Ovary (tissue), 9 donors: ENCODE results near the gene ROBO1. TPM values are rescaled to one million over a fixed set of nuclear protein-coding genes. Genes with fewer than 3 reads are reported as not detected.

Source experiments
- DNase-seq, 5 donors: peaks; one replicate each; pipeline ENCODE4 v3.0.0-alpha.2; 2019 to 2020
- H3K27ac ChIP-seq, 2 donors: fragments of 200-600 bp; one replicate each; pipeline versions ENCODE4 v1.5.1 to v1.8.0; 2019 to 2022
- H3K27me3 ChIP-seq: fragments of 200-600 bp; one replicate; pipeline ENCODE4 v1.8.0; 2022
- H3K36me3 ChIP-seq: fragments of 200-600 bp; sonication (generic); one replicate; pipeline ENCODE4 v1.5.1; 2019
- H3K4me1 ChIP-seq: one replicate; pipeline ENCODE4 v1.8.1; 2013; ENCODE audit warnings: mild to moderate bottlenecking, moderate library complexity; ENCODE audit not compliant: insufficient read depth
- H3K4me3 ChIP-seq: fragments of 200-600 bp; sonication (generic); one replicate; pipeline ENCODE4 v1.5.1; 2017
- H3K9me3 ChIP-seq, 2 donors: fragments of 200-600 bp in 1 of 2; sonication (generic) in 1 of 2; one replicate each; pipeline versions ENCODE4 v1.5.1 to v1.8.1; 2013 to 2019; ENCODE audit warnings: mild to moderate bottlenecking in 1 of 2, moderate library complexity in 1 of 2
- EP300 ChIP-seq: sonication (generic); formaldehyde crosslinking; IDR thresholded peaks from one replicate; pipeline ENCODE4 v1.6.1; 2017; ENCODE audit warnings: antibody characterized with exemption
- POLR2A ChIP-seq: fragments of 450-650 bp; IDR thresholded peaks from one replicate; pipeline ENCODE4 v1.6.1; 2017; ENCODE audit warnings: antibody characterized with exemption, mild to moderate bottlenecking, moderate library complexity
- WGBS, 3 donors: extraction: QIAGEN DNeasy Blood & Tissue Kit in 1 of 3; methylation state at CpG; one replicate each; pipeline versions ENCODE4 v1.1.5 to v1.1.7; 2013 to 2017; 5-methylcytosine and 5-hydroxymethylcytosine counted together
- intact Hi-C, 4 donors: fragments of 100-400 bp; cut with DNase I; formaldehyde crosslinking; loops; one replicate each; pipeline versions ENCODE4 v1.11.0 to v1.15.1; 2022 to 2023
- polyA plus RNA-seq, 2 donors: library from polyadenylated mRNA; stranded (reverse); fragments of 200-250 nt in 1 of 2; fragments of 350-450 nt in 1 of 2; fragmentation: Illumina TruSeq in 1 of 2; extraction: RNeasy Lipid Tissue Mini Kit (QIAGEN cat#74804) in 1 of 2; gene quantifications; one replicate each; pipeline ENCODE4 v1.2.3, GENCODE V29; 2013 to 2014
- total RNA-seq, 7 donors: library from RNA; depleted of rRNA in 2 of 7; stranded (reverse); fragments of >200 nt in 2 of 7; fragmentation: NEBNext Ultra II Directional in 3 of 7; extraction: Animal tissue kit (Norgen Biotek cat#: 25700) in 3 of 7; gene quantifications; one replicate each; pipeline versions ENCODE4 v1.1.0 to v1.2.4, GENCODE V29; 2016 to 2023
- TF ChIP-seq, protein P1 (sequence below), 3 donors: fragments of 450-650 bp in 2 of 3; fragments of 200-600 bp in 1 of 3; IDR thresholded peaks; one replicate each; pipeline versions ENCODE4 v1.5.1 to v1.8.0; 2016 to 2022; ENCODE audit warnings: antibody characterized with exemption in 3 of 3, mild to moderate bottlenecking in 1 of 3
- donor health status: DM: no; HTN: no; CAD: no; lungs with moderate emphysema.
- donor health status: DM: no; HTN: no; CAD: no.
- donor health status: Bipolar disorder and iron deficiency.
- donor health status: DM: yes; HTN: yes; CAD: no.
- donor health status: DM: no; HTN: no; CAD: no.
- donor health status: DM: yes; HTN: yes; CAD: no.

Gene ROBO1
- total and polyA plus RNA-seq, 9 donors, result 17.2 to 49.5 (median 29.0) TPM

DNA sequence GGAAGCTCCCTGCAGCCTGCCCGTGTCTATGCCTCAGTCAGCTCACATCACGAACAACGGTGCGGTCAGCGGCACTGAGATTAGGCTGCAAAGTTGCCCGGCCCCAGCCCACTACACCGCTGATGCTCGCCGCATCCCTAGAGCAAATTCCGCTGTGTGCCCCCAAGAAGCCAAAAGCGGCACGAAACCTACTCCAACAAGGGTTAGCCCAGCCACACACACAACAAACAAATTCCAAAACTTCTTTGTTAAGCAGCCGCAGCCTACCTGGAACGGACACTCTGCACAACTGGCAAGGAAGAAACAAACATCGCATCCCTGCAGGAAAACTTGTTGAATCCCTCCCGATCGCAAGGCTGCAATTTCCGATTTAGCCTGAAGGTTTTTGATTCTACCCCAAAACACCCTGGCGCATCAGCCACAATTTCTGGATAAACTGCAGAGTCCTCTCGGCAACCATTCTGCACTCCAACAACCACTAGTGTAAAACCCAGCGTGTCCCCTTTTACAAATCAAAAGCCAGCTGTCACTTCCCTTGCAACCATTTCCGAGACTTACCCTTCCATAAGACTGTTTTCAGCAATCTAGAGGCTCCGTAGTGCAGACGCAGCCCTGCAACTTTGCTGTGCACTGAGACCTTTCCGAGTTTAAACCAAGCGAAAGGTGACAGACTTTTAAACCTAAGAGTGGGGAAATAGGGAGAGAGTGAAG lies 449 bp downstream of the ROBO1 start:
- H3K36me3 ChIP-seq, result no peaks in the 10 kb centered on the region
- WGBS, 3 donors, result 0 to 1% (median 0%) methylated on average over 26 of the region's 26 CpGs
- H3K9me3 ChIP-seq, result no peaks in the 10 kb centered on the region
- peaks cover 7% of the 10 kb centered on the region for H3K4me1 ChIP-seq
- H3K27me3 ChIP-seq, result no peaks in the 10 kb centered on the region
- intact Hi-C loops, result no loop called here
- no peak overlapping the region for H3K27ac ChIP-seq
- DNase-seq, result no peak
- TF ChIP-seq EP300 (no peak), POLR2A (no peak)
- TF ChIP-seq, protein P1, sequence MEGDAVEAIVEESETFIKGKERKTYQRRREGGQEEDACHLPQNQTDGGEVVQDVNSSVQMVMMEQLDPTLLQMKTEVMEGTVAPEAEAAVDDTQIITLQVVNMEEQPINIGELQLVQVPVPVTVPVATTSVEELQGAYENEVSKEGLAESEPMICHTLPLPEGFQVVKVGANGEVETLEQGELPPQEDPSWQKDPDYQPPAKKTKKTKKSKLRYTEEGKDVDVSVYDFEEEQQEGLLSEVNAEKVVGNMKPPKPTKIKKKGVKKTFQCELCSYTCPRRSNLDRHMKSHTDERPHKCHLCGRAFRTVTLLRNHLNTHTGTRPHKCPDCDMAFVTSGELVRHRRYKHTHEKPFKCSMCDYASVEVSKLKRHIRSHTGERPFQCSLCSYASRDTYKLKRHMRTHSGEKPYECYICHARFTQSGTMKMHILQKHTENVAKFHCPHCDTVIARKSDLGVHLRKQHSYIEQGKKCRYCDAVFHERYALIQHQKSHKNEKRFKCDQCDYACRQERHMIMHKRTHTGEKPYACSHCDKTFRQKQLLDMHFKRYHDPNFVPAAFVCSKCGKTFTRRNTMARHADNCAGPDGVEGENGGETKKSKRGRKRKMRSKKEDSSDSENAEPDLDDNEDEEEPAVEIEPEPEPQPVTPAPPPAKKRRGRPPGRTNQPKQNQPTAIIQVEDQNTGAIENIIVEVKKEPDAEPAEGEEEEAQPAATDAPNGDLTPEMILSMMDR (IDR thresholded peaks at IDR 0.05), result no peak
- H3K4me3 ChIP-seq, result peak overlapping the region; percentile 23

DNA sequence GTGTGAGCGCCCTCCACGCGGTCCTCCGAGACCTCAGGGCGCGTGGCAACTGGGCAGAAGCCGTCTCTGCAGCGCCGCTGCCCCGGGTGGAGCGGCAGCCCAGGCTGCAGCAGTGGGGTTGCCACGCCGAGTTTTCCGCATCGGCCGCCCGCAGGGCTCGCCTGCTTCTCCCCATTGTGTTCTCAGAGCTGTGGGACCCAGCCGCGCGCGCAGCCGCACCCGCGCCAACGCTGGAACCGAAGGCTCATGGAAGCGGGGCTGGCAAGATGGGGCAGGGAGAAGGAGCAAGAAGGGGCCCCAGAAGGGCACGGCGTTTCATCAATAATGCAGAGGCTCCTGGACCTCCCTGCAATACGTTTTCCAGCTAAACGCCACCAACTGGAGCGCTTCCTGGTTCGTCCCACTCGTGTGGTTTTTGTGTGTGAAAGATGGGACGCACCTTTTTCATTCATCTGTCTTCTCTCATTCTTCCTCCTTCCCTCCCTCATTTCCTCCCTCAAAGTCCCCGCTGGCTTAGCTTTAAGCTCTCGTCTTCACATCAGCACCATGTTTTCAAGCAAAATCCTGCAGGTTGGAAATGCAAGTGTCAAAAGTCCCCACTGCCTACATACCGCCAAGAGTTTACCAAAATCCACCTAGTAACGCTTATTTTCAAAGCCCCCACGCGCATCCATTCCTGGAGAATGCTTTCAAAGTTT lies 1.2 kb downstream of the ROBO1 start:
- no peaks in the 10 kb centered on the region for H3K36me3 ChIP-seq
- H3K9me3 ChIP-seq, result no peaks in the 10 kb centered on the region
- DNase-seq, result peak in 4 of 5 donors; percentile 13 to 37 (median 22)
- peak overlapping the region; percentile 23 for H3K4me3 ChIP-seq
- intact Hi-C loops, result no loop called here
- H3K4me1 ChIP-seq, result peaks cover 7% of the 10 kb centered on the region
- H3K27ac ChIP-seq, result no peak overlapping the region
- H3K27me3 ChIP-seq, result no peaks in the 10 kb centered on the region
- 0 to 2% (median 1%) methylated on average over 39 to 42 of the region's 42 CpGs for WGBS, 3 donors
- TF ChIP-seq POLR2A, result no peak

- H3K36me3 ChIP-seq, result no peaks in the 10 kb centered on the region
- 29 to 40% (median 38%) methylated on average over 5 of the region's 5 CpGs for WGBS, 3 donors
- DNase-seq, result no peak
These were observed 1.9 kb downstream of the ROBO1 start for GRCh38 chr3:79765911-79766310.

DNA sequence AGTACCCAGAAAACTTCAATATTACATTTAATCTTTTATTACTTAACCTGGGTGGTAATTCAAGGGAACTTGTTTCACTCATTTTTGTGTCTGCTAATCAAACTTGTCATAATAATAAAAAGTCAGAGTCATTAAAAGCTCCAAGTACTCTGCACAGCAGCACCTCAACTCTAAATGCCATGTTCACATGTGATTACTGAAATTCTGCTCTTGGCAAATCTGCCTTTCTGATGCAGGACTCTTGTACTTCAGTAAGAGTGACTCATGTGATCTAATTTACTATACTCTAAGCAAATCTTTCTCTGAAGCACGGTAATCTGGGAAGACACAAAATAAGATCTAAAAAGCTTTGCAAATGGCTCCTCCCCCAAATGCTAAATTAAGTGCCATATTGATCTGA lies 6.4 kb downstream of the ROBO1 start:
- WGBS, 3 donors, result 56 to 72% (median 71%) methylated on average over 1 of the region's 1 CpG
- TF ChIP-seq, protein P1 (IDR thresholded peaks at IDR 0.05), result no peak
- no peak for TF ChIP-seq EP300
- no peak for TF ChIP-seq POLR2A
- Histone ChIP-seq H3K27me3 (no peaks in the 10 kb centered on the region), H3K9me3 (no peaks in the 10 kb centered on the region), H3K27ac (no peak overlapping the region), H3K4me1 (peaks cover 7% of the 10 kb centered on the region), H3K36me3 (no peaks in the 10 kb centered on the region), H3K4me3 (no peak overlapping the region)
- intact Hi-C loops, result no loop called here
- DNase-seq, result no peak

More at GRCh38 chr3:79765911-79766310, 1.9 kb downstream of the ROBO1 start:
- intact Hi-C loops, result no loop called here
- TF ChIP-seq EP300, result no peak
- TF ChIP-seq, protein P1 (IDR thresholded peaks at IDR 0.05), result no peak
- no peak for TF ChIP-seq POLR2A
- Histone ChIP-seq H3K27me3 (no peaks in the 10 kb centered on the region), H3K4me1 (peaks cover 7% of the 10 kb centered on the region), H3K9me3 (no peaks in the 10 kb centered on the region), H3K4me3 (peak overlapping the region; percentile 23), H3K27ac (no peak overlapping the region)

GRCh38 chr3:79751703-79752102 lies 16.1 kb downstream of the ROBO1 start:
- no peak for DNase-seq
- no peak overlapping the region for H3K4me3 ChIP-seq
- no peaks in the 10 kb centered on the region for H3K9me3 ChIP-seq
- no peaks in the 10 kb centered on the region for H3K36me3 ChIP-seq
- intact Hi-C loops, result no loop called here
- TF ChIP-seq POLR2A (no peak), EP300 (no peak)
- TF ChIP-seq, protein P1 (IDR thresholded peaks at IDR 0.05), result no peak
- no peak overlapping the region for H3K27ac ChIP-seq
- no peaks in the 10 kb centered on the region for H3K27me3 ChIP-seq
- WGBS, 3 donors, result 52 to 80% (median 64%) methylated on average over 1 of the region's 1 CpG
- no peaks in the 10 kb centered on the region for H3K4me1 ChIP-seq
